Stimulated activated CD8-positive, alpha-beta memory T cell treated with anti-CD3 and anti-CD28 coated beads, Interleukin-2, amount 100 ng/mL, for 48 hours (primary cell): Measurements from ENCODE around the gene ACVR1C.
"Not testable (repeated sequence)": the region's sequence is repeated elsewhere in the genome, so short reads cannot be mapped to it uniquely, and the experiment has no call there.

Experiments
- DNase-seq, 2 donors: peaks; one replicate each; pipeline ENCODE4 v3.0.0-alpha.2; 2020; ENCODE audit warnings: low read depth in 2 of 2

Gene ACVR1C

GRCh38 chr2:157574165-157574564, 54.5 kb downstream of the ACVR1C start:
- DNase-seq, result no peak

DNA sequence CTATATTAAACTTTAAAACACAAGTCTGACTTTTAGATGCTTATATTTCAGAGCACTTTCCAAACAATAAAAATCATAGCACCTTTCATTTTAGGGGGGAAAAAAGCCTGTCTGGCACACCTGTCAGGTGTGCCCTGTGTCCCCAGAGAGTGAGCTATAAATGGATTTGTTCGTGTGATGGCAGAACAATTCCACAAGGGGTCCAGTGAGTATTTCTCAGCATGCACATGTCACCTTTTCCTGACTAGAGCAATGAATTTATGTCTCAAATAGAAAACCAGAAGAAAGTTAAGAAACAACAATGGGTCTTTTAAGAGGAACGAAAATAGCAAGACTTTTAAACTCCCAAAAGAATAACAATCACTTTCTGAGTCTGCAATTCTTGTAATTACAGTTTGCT, 55.9 kb downstream of the ACVR1C start:
- no peak for DNase-seq

- DNase-seq, result not testable (repeated sequence)
Measured at GRCh38 chr2:157566623-157567022, 62.0 kb downstream of the ACVR1C start.

DNA sequence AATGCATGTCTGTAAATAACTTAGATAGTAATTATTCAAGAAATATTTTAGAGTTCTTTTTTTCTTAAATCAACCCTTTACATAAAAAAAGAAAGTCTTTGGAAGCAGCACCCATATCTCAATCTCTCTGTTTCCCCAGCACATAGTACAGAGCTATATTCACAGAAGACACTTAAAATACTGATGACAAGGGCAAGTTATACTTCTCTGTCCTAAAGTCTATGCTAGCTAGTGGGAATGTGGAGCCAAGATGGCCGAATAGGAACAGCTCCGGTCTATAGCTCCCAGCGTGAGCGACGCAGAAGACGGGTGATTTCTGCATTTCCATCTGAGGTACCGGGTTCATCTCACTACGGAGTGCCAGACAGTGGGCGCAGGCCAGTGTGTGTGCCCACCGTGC, 62.6 kb downstream of the ACVR1C start:
- not testable (repeated sequence) for DNase-seq

DNA sequence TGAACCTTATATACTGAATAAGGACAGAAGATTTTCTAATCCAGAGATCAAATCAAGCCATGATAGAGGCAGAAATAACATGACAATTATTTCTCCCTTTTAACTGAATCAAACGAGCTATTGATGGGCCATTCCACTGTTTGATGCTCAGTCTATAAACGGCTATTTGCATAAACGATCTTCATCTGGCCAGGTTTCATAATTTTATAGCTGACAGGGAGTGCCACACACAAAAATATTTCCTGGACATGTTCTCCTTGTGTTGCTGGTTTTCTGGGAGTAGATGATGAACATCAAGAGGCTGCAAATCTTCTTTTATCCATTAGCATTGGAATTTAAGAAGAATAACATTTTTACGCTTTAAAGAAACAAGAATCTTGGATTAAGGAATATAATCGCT, 63.1 kb downstream of the ACVR1C start:
- no peak for DNase-seq

- DNase-seq, result no peak
Measured at GRCh38 chr2:157559890-157560289, 68.8 kb downstream of the ACVR1C start.

- DNase-seq, result no peak
Measured at GRCh38 chr2:157559461-157559860, 69.2 kb downstream of the ACVR1C start.

DNA sequence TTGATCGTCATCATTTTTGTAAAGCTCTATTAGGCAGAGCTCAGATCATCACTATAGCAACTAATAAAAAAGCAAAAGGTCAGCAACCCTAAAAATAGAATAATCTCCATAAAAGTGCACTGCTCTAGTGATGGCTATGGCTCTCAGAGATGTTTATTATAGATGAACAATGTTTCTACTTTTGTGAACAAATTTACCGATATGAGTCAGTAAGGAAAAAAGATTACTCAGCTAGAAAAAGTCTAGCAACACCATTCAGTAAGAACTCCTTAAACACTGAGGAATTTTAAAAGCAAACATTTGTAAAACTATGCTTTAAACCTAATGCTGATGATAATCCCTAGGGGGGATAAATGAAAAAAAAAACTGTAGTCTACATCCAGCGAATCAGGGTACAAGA, 69.6 kb downstream of the ACVR1C start:
- DNase-seq, result no peak

- DNase-seq, result no peak
Measured at GRCh38 chr2:157557770-157558169, 70.9 kb downstream of the ACVR1C start.

DNA sequence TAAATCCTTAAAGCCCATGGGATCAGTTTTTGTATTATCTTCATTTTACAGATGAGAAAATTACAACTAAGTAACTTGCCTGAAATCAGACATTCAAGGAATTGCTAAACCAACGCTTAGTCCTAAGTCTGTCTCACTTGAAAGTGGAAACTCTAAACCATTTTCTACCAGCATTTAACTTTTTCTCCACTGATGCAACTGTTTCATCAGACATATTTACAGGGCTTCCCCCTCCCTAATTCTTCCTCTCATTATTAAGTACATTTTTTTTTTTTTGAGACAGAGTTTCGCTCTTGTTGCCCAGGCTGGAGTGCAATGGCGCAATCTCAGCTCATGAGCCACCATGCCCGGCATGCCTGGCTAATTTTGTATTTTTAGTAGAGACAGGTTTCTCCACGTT, 88.6 kb downstream of the ACVR1C start:
- no peak for DNase-seq

- no peak for DNase-seq
Measured at GRCh38 chr2:157538064-157538463, 90.6 kb downstream of the ACVR1C start.

DNA sequence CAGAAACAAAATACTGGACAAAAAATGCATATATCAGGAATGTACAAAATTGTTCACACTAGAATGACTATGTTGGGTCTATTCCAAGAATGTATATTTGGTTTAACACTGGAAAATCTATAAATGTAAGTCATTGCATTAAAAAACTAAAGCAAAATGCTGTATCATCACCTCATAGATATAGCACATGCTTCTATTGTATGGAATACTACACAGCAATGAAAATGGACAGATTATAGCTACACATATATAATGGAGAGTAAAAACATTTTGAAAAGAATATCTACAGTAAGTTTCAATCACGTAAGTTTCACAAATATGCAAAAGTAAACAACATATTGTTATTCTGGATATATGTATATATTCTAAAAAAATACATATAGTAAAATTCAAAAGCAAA, 91.8 kb downstream of the ACVR1C start:
- no peak for DNase-seq

DNA sequence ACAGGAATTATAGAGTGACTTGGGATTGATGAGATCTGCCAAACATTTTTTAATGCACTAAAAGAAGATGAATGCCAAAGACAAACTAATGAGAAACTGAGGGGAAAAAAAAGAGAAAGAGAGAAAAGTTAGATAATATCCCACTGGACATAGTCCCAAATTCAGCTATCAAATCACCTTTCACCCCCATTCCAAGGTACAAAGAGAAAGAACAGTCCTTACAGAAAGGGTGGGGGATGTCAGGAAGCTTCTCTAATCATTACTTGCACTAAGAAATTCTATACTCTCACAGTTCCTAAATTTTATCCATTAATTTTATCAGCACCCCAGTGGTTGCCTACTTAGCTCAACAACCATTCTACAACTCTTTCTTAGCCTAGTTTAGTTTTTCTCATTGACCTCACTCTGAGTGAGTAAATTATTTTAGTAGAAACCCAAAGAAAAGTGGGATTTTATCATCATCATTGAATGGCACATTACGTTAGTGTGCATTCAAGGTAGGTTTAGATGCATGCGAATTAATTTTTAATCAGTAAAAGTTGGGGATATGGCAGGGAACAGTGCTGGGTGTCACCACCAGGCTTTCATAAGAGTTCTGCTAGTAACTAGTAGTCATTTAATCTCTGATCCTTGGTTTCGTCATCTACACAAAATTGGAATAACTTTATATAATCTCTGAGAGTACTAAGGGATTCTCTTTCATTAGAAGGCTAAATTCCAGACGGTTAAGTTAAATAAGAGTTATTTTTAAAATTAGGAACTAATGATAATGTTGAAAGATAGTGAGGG, 99.5 kb downstream of the ACVR1C start:
- DNase-seq, result no peak

DNA sequence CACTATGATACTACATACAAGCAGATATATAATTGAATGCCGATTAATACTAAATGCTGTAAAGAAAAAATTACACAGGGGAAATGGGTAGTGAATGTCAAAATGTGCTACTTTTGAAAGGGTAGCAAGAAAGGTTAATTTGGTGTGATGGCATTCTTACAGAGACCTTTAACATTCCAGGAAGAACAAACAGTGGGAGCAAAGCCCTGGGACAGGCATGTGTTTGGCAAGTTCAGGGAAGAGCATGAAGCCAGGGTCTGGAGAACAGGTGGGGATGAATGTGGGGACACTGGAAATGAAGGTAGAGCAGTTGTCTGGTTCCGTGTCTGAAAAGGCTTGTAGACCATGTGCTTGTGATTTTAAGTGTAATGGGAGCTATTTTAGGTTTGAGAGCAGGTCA, 102.6 kb downstream of the ACVR1C start:
- no peak for DNase-seq

DNA sequence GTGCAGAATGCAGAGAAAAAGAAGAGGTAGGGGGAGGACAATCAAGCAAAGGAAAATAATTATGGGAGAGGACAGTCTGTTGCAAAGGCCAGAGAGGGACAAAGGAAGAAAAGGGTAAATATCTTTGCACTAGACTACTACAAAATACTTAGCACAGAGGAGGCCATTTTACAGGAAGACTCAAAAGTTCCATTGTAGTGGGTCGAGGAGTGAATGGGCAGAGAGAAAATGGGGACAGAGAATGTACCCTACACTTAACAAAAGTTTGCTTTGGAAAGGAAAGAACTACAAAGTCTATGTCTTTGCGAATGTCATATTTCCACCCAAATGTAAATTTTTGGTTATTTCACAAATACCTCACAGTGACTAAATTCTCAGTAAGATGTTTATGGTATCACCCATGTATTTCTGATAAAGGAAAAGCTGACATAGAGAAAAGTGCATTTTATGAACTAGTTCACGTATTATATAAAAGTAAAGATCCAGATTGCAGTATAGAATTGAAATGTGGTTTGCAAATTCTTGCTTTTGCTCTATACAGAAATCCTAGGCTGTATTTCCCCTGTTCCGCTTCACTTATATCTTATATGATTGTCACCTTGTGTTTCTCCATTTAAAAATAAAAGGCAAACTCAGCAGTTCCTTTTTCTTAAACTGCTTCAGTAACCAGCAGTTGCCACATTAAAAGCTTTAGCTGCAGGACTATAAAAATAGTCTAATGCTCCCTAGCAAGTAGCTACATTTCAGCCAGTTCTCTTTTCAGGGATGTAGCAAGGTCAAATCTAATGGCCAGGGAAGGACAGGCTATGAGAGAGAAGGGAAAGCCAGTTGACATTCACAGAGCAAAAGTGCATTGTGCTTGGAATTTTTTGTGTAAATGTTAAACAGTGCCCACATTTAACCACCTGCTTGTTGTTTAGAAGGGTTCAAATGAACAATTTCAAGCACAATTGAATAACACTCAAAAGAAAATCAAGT, 105.1 kb downstream of the ACVR1C start:
- DNase-seq, result no peak

GRCh38 chr2:157514966-157515365, 113.7 kb downstream of the ACVR1C start:
- DNase-seq, result not testable (repeated sequence)

DNA sequence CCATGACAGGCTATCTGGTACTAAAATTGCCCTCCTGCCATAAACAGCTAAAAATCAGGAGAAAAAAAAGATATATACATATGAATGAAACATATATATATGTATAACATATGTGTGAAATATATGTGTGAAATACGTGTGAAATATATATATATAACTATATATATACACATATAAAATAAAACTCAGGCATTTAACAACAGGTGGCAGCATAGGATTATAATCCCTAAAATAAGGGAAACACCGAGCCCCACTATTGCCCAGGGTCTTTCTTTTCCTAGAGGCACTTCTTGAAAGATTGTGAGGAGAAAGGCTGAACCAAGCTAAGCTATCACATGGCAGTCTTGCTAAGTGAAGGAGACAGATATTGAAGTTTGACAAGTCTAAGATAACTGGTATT, 118.9 kb downstream of the ACVR1C start:
- DNase-seq, result no peak

DNA sequence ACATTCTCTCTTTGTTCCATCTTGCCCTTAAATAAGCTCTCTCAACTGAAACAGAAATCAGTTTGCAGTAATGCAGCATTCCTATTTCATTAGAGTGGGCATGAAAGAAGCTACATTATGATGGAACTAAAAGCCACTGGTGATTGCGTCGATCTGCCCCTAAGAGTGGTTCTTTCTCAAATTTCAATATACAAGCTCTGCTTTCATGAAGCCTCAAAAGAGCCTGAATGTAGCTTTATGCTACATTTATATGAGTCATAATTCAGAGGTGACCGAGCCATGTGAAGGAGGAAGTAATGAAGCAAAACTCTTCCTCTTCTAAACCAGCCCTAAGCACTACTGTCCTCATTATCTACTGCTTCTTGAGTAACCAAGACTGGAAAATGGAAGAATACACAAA, 120.0 kb downstream of the ACVR1C start:
- DNase-seq, result no peak

- DNase-seq, result no peak
Measured at GRCh38 chr2:157506586-157506985, 122.1 kb downstream of the ACVR1C start.

DNA sequence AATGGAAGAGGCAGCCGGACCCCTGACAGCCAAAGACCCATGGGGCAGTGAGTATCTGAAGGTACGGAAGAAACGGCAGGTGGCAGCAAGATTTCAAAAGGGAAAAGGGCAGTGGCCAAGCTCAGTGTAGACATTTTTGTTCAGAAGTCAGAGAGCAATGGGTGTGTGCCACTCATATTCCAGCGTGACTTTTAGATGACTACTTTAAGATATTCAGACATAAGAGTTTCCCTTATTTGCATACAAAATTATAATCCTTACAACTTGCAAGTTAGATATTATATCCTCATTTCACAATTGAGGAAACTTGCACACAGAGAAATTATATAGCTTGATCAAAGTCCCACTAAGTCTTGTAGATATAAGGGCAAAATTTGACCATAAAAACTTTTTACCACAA, 124.0 kb downstream of the ACVR1C start:
- no peak for DNase-seq

- no peak for DNase-seq
Measured at GRCh38 chr2:157501026-157501425, 127.6 kb downstream of the ACVR1C start.

- no peak for DNase-seq
Measured at GRCh38 chr2:157500334-157500733, 128.3 kb downstream of the ACVR1C start.

DNA sequence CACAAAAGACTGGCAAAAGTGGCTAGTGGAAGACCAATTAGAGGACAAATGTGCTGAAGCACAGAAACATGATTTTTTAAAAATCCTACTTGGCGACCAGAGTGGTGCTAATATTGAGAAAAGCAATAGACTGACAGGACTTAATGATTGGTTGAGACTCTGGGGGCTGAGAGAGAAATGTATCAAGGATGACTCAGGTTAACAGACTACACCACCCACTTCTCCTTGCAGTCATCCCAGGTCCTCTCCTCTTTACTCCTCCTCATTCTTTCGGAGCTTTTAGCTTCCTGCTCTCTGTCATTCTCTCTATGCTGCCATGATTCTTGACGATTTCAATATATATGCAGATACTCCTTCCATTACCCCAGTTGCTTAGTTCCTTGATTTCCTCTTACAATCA, 130.2 kb downstream of the ACVR1C start:
- no peak for DNase-seq
